Measurements from ENCODE around the gene TMED7.
"Not testable (repeated sequence)": the region's sequence is repeated elsewhere in the genome, so short reads cannot be mapped to it uniquely, and the experiment has no call there.

The TMED7 gene

GRCh38 chr5:115625579-115626444 is at the start of gene TMED7:
TSS of gene TMED7 (minus strand) at chr5:115626036. CDS start at chr5:115625792, 244 bp downstream.
- DNase-seq: peak; percentile 99

GRCh38 chr5:115674782-115675181 is 48.9 kb upstream of the TMED7 start:
- not testable (repeated sequence) for DNase-seq

GRCh38 chr5:115673596-115673995 is 47.8 kb upstream of the TMED7 start:
- no peak for DNase-seq

GRCh38 chr5:115671939-115672338 is 46.1 kb upstream of the TMED7 start:
- no peak for DNase-seq

GRCh38 chr5:115666023-115666422 is 40.2 kb upstream of the TMED7 start:
- DNase-seq: no peak

- DNase-seq: no peak
These were observed 35.7 kb upstream of the TMED7 start for GRCh38 chr5:115661563-115661962.

- DNase-seq: no peak
These were observed 35.3 kb upstream of the TMED7 start for GRCh38 chr5:115661101-115661500.

- DNase-seq: no peak
These were observed 32.0 kb upstream of the TMED7 start for GRCh38 chr5:115657881-115658233.

- DNase-seq: no peak
These were observed 31.5 kb upstream of the TMED7 start for GRCh38 chr5:115657125-115657880.

GRCh38 chr5:115656404-115656803 is 30.6 kb upstream of the TMED7 start:
- no peak for DNase-seq

- no peak for DNase-seq
These were observed 30.2 kb upstream of the TMED7 start for GRCh38 chr5:115655994-115656393.

- no peak for DNase-seq
These were observed 23.7 kb upstream of the TMED7 start for GRCh38 chr5:115649541-115649940.

GRCh38 chr5:115648056-115648455 is 22.2 kb upstream of the TMED7 start:
- no peak for DNase-seq

GRCh38 chr5:115645386-115645785 is 19.6 kb upstream of the TMED7 start:
- DNase-seq: not testable (repeated sequence)

GRCh38 chr5:115644046-115644445 is 18.2 kb upstream of the TMED7 start:
- DNase-seq: no peak

GRCh38 chr5:115641948-115642347 is 16.1 kb upstream of the TMED7 start:
- no peak for DNase-seq

GRCh38 chr5:115640274-115640673 is 14.4 kb upstream of the TMED7 start:
- DNase-seq: no peak

GRCh38 chr5:115639377-115639776 is 13.5 kb upstream of the TMED7 start:
- no peak for DNase-seq

GRCh38 chr5:115637507-115637906 is 11.7 kb upstream of the TMED7 start:
- no peak for DNase-seq

GRCh38 chr5:115636008-115636407 is 10.2 kb upstream of the TMED7 start:
- DNase-seq: no peak

GRCh38 chr5:115634343-115635132 is 8.7 kb upstream of the TMED7 start:
- DNase-seq: peak; percentile 80

- DNase-seq: no peak
These were observed 4.1 kb upstream of the TMED7 start for GRCh38 chr5:115629903-115630302.

- DNase-seq: no peak
These were observed 1.5 kb upstream of the TMED7 start for GRCh38 chr5:115627295-115627865.

All from activated gamma-delta T cell treated with Interleukin-2 at 50 U/mL for 16 hours (primary cell).